Transverse colon (tissue), 4 donors: ENCODE data around the gene CHST11. TPM values are rescaled to one million over a fixed set of nuclear protein-coding genes. Genes with fewer than 3 reads are reported as not detected.

ENCODE experiments used
- DNase-seq: peaks from one replicate; pipeline ENCODE4 v3.0.0-alpha.2; 2019
- H3K27ac ChIP-seq, 4 donors: fragments of 200-600 bp; sonication (generic); 2 replicates each; pipeline ENCODE4 v1.5.1; 2016 to 2018; ENCODE audit warnings: inconsistent platforms in 4 of 4
- H3K27me3 ChIP-seq: fragments of 200-600 bp; sonication (generic); 2 replicates; pipeline ENCODE4 v1.5.1; 2017; ENCODE audit warnings: inconsistent platforms
- H3K36me3 ChIP-seq, 4 donors: fragments of 200-600 bp; sonication (generic); 2 replicates each; pipeline ENCODE4 v1.5.1; 2017 to 2019; ENCODE audit warnings: inconsistent platforms in 4 of 4
- H3K4me1 ChIP-seq, 4 donors: fragments of 200-600 bp; sonication (generic); 2 replicates each; pipeline ENCODE4 v1.5.1; 2017 to 2020; ENCODE audit warnings: inconsistent platforms in 4 of 4
- H3K4me3 ChIP-seq, 4 donors: fragments of 200-600 bp; sonication (generic); 1 replicate in 1 of 4; 2 replicates in 3 of 4; pipeline versions ENCODE4 v1.5.1 to v1.6.1; 2017 to 2019; ENCODE audit warnings: inconsistent platforms in 4 of 4
- H3K9me3 ChIP-seq, 2 donors: fragments of 200-600 bp; sonication (generic); 2 replicates each; pipeline ENCODE4 v1.5.1; 2017 to 2019; ENCODE audit warnings: inconsistent platforms in 2 of 2
- EP300 ChIP-seq: sonication (generic); formaldehyde crosslinking; IDR thresholded peaks from one replicate; pipeline ENCODE4 v1.6.1; 2017; ENCODE audit warnings: antibody characterized with exemption, low read depth
- POLR2A ChIP-seq: fragments of 450-650 bp; IDR thresholded peaks from one replicate; pipeline ENCODE4 v1.6.1; 2016; ENCODE audit warnings: antibody characterized with exemption, mild to moderate bottlenecking, moderate library complexity
- POLR2AphosphoS5 ChIP-seq, 3 donors: sonication (generic); formaldehyde crosslinking; IDR thresholded peaks; one replicate each; pipeline ENCODE4 v1.6.1; 2016; ENCODE audit warnings: antibody characterized with exemption in 3 of 3
- WGBS, 2 donors: methylation state at CpG; one replicate each; pipeline ENCODE4 v1.1.5; 2018; ENCODE audit warnings: low coverage in 1 of 2; 5-methylcytosine and 5-hydroxymethylcytosine counted together
- in situ Hi-C, 4 donors: fragments of 200-750 bp; cut with MboI; loops; one replicate each; pipeline versions ENCODE4 v1.15.0 to v1.15.1; 2017; ENCODE audit warnings: low sequenced_read_pairs in 3 of 4, low pct_ligation_motif_present in 1 of 4, low pct_unique_long_range_greater_than_20kb in 1 of 4
- intact Hi-C: fragments of 100-400 bp; cut with DNase I; formaldehyde crosslinking; loops from one replicate; pipeline ENCODE4 v1.15.1; 2023; ENCODE audit warnings: low total_unique reads
- total RNA-seq, 4 donors: library from RNA; depleted of rRNA; stranded (reverse); fragments of >200 nt; gene quantifications; one replicate each; pipeline ENCODE4 v1.1.0, GENCODE V29; 2016
- TF ChIP-seq, protein P1 (sequence below), 5 experiments: fragments of 200-600 bp in 3 of 5; fragments of 450-650 bp in 2 of 5; sonication (generic) in 3 of 5; IDR thresholded peaks; 1 replicate in 2 of 5; 2 replicates in 3 of 5; pipeline ENCODE4 v1.5.1; 2016 to 2017; ENCODE audit warnings: antibody characterized with exemption in 5 of 5, inconsistent platforms in 3 of 5, mild to moderate bottlenecking in 2 of 5, moderate library complexity in 1 of 5

The CHST11 gene
- total RNA-seq, 4 donors from 2014 or later = 4.2 to 123 (median 31.5) TPM

GRCh38 chr12:104677441-104678089, 220.8 kb downstream of the CHST11 start:
- WGBS, 2 donors = 97% methylated on average over 5 of the region's 5 CpGs; no CpG with 5 or more reads in 1 of the 2 donors
- intact Hi-C loops = no loop called here
- TF ChIP-seq EP300 = no peak
- no peak for TF ChIP-seq POLR2A
- TF ChIP-seq, protein P1, sequence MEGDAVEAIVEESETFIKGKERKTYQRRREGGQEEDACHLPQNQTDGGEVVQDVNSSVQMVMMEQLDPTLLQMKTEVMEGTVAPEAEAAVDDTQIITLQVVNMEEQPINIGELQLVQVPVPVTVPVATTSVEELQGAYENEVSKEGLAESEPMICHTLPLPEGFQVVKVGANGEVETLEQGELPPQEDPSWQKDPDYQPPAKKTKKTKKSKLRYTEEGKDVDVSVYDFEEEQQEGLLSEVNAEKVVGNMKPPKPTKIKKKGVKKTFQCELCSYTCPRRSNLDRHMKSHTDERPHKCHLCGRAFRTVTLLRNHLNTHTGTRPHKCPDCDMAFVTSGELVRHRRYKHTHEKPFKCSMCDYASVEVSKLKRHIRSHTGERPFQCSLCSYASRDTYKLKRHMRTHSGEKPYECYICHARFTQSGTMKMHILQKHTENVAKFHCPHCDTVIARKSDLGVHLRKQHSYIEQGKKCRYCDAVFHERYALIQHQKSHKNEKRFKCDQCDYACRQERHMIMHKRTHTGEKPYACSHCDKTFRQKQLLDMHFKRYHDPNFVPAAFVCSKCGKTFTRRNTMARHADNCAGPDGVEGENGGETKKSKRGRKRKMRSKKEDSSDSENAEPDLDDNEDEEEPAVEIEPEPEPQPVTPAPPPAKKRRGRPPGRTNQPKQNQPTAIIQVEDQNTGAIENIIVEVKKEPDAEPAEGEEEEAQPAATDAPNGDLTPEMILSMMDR (IDR thresholded peaks at IDR 0.05) = no peak
- no peak for TF ChIP-seq POLR2AphosphoS5 (IDR thresholded peaks at IDR 0.05)
- no peaks in the 10 kb centered on the region for H3K36me3 ChIP-seq
- H3K4me3 ChIP-seq = no peak overlapping the region
- no peaks in the 10 kb centered on the region for H3K9me3 ChIP-seq
- no peaks in the 10 kb centered on the region for H3K27me3 ChIP-seq
- peaks cover 1 to 25% (median 10%) of the 10 kb centered on the region in 4 donors for H3K4me1 ChIP-seq
- DNase-seq = no peak
- in situ Hi-C loops = no loop called here
- no peak overlapping the region for H3K27ac ChIP-seq

- no peaks in the 10 kb centered on the region for H3K9me3 ChIP-seq
- H3K27ac ChIP-seq = no peak overlapping the region
- intact Hi-C loops (no loop called here), in situ Hi-C loops (no loop called here)
- no peaks in the 10 kb centered on the region for H3K27me3 ChIP-seq
- TF ChIP-seq EP300 (no peak), POLR2A (no peak), POLR2AphosphoS5 (IDR thresholded peaks at IDR 0.05) (no peak)
- TF ChIP-seq, protein P1 (IDR thresholded peaks at IDR 0.05) = no peak
- WGBS, 2 donors = 60 to 62% methylated on average over 2 to 3 of the region's 3 CpGs
- no peak for DNase-seq
- H3K4me3 ChIP-seq = no peak overlapping the region
- H3K4me1 ChIP-seq = peaks cover 0 to 16% (median 6%) of the 10 kb centered on the region in 4 donors
- no peaks in the 10 kb centered on the region for H3K36me3 ChIP-seq
Measured at GRCh38 chr12:104680070-104680469, 223.3 kb downstream of the CHST11 start.

DNA sequence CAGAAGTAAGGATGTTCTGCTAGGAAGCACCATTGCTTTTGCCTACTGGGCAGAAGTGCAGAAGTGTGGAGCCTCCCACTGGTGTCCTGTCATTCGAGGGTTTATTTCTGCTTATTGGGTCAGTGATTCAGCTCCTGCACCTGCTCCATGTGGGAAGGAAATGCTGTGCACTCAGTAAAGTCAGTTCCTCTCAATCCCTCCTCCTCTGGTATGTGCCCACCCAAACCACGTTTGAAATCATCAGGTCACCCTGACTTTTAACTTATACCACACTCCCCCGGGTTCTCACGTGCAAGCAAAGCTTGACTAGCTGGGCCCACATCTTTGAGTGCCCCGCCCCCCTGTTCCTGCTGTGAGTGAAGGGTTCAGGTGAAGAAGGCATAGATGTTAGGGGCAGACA, 223.7 kb downstream of the CHST11 start:
- H3K36me3 ChIP-seq = no peaks in the 10 kb centered on the region
- in situ Hi-C loops = no loop called here
- TF ChIP-seq, protein P1 (IDR thresholded peaks at IDR 0.05) = no peak
- no peak for TF ChIP-seq POLR2A
- TF ChIP-seq POLR2AphosphoS5 (IDR thresholded peaks at IDR 0.05) = no peak
- no peak for TF ChIP-seq EP300
- no peaks in the 10 kb centered on the region for H3K27me3 ChIP-seq
- peaks cover 0 to 20% (median 7%) of the 10 kb centered on the region in 4 donors for H3K4me1 ChIP-seq
- no peaks in the 10 kb centered on the region for H3K9me3 ChIP-seq
- intact Hi-C loops = no loop called here
- no peak overlapping the region for H3K4me3 ChIP-seq
- H3K27ac ChIP-seq = no peak overlapping the region
- 71 to 73% methylated on average over 3 to 5 of the region's 5 CpGs for WGBS, 2 donors
- no peak for DNase-seq

- H3K27ac ChIP-seq = no peak overlapping the region
- in situ Hi-C loops (no loop called here), intact Hi-C loops (no loop called here)
- peaks cover 0 to 27% (median 7%) of the 10 kb centered on the region in 4 donors for H3K4me1 ChIP-seq
- TF ChIP-seq POLR2AphosphoS5 (IDR thresholded peaks at IDR 0.05) (no peak), EP300 (no peak), POLR2A (no peak)
- TF ChIP-seq, protein P1 (IDR thresholded peaks at IDR 0.05) = no peak
- DNase-seq = no peak
- WGBS, 2 donors = 45 to 52% methylated on average over 3 of the region's 3 CpGs
- no peaks in the 10 kb centered on the region for H3K9me3 ChIP-seq
- no peaks in the 10 kb centered on the region for H3K27me3 ChIP-seq
- H3K4me3 ChIP-seq = no peak overlapping the region
- H3K36me3 ChIP-seq = no peaks in the 10 kb centered on the region
Measured at GRCh38 chr12:104681012-104681690, 224.4 kb downstream of the CHST11 start.
